SU-DHL-6 (cell line): ENCODE measurements around the gene PALLD.

Source experiments
- EZH2phosphoT487 ChIP-seq: fragments of 200-600 bp; sonication (generic), shearing (Covaris generic); conservative IDR thresholded peaks from 2 replicates; pipeline ENCODE4 v1.6.1; 2018; ENCODE audit warnings: mild to moderate bottlenecking, antibody characterized with exemption, low read length, moderate library complexity, mixed read lengths
- TF ChIP-seq, protein P1 (sequence below): fragments of 200-600 bp; sonication (generic); IDR thresholded peaks from one replicate; pipeline ENCODE4 v1.5.1; 2017; ENCODE audit warnings: antibody characterized with exemption, mild to moderate bottlenecking, low read length, moderate library complexity; ENCODE audit not compliant: insufficient read depth, poor library complexity, severe bottlenecking

DNA sequence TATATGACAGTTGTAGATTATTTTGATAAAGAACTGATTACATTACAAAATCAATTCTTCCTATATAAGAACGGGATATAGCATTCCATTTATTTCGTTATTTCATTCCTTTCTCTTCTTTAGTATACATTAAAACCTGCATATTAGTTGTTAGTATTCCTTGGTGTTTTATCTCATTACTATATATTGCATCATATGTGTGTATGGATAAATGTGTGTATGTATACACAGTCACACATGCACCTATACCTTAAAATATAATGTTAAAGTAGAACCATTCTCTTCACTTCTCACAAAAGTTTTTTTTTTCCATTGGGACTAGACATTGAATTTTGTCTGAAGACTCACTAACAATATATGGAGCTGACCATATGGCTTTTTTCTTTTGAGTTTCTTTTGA, 5.3 kb upstream of the PALLD start:
- TF ChIP-seq, protein P1, sequence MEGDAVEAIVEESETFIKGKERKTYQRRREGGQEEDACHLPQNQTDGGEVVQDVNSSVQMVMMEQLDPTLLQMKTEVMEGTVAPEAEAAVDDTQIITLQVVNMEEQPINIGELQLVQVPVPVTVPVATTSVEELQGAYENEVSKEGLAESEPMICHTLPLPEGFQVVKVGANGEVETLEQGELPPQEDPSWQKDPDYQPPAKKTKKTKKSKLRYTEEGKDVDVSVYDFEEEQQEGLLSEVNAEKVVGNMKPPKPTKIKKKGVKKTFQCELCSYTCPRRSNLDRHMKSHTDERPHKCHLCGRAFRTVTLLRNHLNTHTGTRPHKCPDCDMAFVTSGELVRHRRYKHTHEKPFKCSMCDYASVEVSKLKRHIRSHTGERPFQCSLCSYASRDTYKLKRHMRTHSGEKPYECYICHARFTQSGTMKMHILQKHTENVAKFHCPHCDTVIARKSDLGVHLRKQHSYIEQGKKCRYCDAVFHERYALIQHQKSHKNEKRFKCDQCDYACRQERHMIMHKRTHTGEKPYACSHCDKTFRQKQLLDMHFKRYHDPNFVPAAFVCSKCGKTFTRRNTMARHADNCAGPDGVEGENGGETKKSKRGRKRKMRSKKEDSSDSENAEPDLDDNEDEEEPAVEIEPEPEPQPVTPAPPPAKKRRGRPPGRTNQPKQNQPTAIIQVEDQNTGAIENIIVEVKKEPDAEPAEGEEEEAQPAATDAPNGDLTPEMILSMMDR = no peak
- TF ChIP-seq EZH2phosphoT487 = no peak
